Activated CD4-positive, alpha-beta T cell treated with anti-CD3 and anti-CD28 coated beads, Interleukin-2, amount 50 U/mL, for 1 hour (primary cell): Measurements from ENCODE around the gene NECTIN2.
A peak's percentile ranks its signal among the peaks of the same experiment; 100 is the strongest.
"Not testable (repeated sequence)": the region's sequence is repeated elsewhere in the genome, so short reads cannot be mapped to it uniquely, and the experiment has no call there.

Source experiments
- DNase-seq: peaks from one replicate; pipeline ENCODE4 v3.0.0-alpha.2; 2020

Gene NECTIN2

GRCh38 chr19:44911896-44912295 is 65.8 kb downstream of the NECTIN2 start:
- not testable (repeated sequence) for DNase-seq

DNA sequence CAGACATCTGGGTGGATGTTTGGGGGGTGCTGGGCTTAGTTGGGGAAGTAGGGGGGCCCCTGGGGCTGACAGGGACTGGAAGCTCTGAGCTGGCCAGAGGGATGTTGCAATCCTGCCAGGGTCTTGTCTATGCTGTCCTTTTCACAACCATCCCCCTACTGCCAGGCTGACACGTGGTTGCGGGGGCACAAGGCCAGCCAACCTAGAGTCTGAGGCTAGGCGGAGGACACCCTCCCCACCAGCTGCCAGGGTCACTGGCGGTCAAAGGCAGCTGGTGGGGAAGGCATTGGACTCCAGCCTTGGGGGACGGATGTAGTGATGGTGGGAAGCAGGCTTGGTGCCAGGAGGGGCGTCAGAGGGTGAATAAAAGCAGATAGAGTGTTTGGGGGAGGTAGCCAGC is 66.8 kb downstream of the NECTIN2 start:
- no peak for DNase-seq

- not testable (repeated sequence) for DNase-seq
These were observed 67.7 kb downstream of the NECTIN2 start for GRCh38 chr19:44913512-44914432.

DNA sequence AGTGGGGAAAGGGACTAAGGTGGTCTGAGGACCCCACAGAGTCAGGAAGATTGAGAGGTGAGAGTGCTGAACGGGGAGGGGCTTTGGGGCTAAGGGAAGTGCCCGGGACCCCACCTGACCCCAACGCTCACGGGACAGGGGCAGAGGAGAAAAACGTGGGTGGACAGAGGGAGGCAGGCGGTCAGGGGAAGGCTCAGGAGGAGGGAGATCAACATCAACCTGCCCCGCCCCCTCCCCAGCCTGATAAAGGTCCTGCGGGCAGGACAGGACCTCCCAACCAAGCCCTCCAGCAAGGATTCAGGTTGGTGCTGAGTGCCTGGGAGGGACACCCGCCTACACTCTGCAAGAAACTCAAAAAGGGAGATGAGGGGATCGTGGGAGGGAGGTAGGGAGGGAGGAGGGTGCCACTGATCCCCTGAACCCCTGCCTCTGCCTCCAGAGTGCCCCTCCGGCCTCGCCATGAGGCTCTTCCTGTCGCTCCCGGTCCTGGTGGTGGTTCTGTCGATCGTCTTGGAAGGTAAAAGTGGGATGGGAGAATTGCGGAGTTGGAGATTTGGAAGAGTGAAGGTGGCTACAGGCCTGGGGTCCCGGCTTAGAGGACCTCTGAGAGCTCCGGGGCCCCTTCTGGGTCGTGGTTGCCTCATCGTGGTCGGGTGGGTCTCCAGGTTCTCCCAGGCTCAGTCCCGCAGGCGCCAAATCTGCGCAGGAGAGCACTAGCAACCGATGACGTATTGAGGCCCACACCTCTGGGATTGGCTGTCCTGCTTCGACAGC is 68.5 kb downstream of the NECTIN2 start, which contains the start of gene APOC1:
TSS of gene APOC1 (plus strand) at position 176 of the 774 bp plus-strand sequence. CDS start at position 460, 284 bp downstream.
- DNase-seq, result peak; percentile 70

GRCh38 chr19:44924243-44924725 is 78.2 kb downstream of the NECTIN2 start:
- DNase-seq, result no peak

DNA sequence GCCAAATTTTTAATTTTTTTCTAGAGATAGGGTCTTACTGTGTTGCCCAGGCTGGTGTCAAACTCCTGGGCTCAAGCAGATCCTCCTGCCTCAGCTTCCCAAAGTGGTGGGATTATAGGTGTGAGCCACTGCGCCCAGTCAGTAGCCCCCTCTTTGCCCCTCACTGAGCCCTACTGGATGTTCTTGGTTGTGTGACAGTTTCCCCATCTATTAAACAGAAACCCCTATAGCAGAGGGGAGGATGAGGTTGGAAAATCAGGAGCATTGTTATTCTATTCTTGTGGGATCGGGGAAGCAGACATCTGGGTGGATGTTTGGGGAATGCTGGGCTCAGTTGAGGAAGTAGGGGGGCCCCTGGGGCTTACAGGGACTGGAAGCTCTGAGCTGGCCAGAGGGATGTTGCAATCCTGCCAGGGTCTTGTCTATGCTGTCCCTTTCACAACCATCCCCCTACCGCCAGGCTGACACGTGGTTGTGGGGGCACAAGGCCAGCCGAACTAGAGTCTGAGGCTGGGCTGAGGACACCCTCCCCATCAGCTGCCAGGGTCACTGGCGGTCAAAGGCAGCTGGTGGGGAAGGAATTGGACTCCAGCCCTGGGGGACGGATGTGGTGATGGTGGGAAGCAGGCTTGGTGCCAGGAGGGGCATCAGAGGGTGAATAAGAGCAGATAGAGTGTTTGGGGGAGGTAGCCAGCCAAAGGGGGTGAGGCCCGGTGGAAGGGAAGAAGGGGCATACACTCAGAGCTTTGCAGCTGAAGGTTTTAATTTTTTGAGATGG is 79.2 kb downstream of the NECTIN2 start:
- DNase-seq, result no peak

DNA sequence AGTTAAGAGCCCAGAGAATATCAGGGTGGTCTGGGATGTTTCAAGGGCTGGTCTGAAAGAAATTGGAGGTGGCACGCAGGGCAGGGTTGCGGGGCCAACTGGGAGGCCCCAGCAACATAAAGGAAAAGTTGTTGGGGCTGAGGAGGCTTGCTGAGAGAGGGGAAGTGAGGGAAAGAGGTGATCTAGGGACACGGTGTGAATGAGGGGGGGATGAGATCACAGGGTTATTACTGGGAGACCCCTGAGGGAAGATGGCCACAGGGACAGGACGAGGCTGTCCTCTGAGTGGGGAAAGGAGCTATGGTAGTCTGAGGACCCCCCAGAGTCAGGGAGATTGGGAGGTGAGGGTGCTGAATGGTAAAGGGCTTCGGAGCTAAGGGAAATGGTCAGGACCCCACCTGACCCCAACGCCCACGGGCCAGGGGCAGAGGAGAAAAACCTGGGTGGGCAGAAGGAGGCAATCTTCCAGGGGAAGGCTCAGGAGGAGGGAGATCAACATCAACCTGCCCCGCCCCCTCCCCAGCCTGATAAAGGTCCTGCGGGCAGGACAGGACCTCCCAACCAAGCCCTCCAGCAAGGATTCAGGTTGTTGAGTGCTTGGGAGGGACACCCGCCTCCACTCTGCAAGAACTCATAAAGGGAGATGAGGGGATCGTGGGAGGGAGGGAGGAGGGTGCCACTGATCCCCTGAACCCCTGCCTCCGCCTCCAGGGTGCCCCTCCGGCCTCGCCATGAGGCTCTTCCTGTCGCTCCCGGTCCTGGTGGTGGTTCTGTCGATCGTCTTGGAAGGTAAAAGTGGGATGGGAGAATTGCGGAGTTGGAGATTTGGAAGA is 80.4 kb downstream of the NECTIN2 start:
- DNase-seq, result not testable (repeated sequence)

GRCh38 chr19:44927746-44928145 is 81.6 kb downstream of the NECTIN2 start:
- DNase-seq, result no peak

- no peak for DNase-seq
These were observed 84.0 kb downstream of the NECTIN2 start for GRCh38 chr19:44930088-44930487.

DNA sequence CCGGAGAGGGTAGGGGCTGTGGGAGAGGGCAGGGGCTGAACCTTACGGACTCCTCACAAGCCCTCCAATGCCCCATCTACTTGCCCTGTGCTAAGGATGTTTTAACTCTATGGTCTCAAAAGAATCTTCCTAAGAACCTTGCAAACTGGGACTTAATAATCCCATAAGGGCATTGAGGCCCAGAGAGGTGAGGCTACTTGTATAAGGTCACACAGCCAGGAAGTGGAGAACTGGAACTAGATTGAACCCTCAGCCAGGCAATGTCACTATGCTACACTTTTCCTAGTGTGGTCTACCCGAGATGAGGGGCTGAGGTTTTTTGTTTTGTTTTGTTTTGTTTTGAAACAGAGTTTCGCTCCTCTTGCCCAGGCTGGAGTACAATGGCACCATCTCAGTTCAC is 85.4 kb downstream of the NECTIN2 start:
- DNase-seq, result no peak
